K562 (cell line): ENCODE results near the gene BBX. TPM values are rescaled to one million over a fixed set of nuclear protein-coding genes. Genes with fewer than 3 reads are reported as not detected.

Experiments
- ATAC-seq: fragments of 200-7000 bp; cut with Tn5 transposase; 3 replicates; pipeline ENCODE4 v1.9.1; 2020; ENCODE audit warnings: moderate library complexity
- BruUV-seq: library from RNA; stranded (reverse); fragments of 400-500 nt; replicated peaks from 2 replicates; lab custom pipeline; 2021; lab: Mats Ljungman, UMichigan
- CTCF ChIA-PET: fragments of 300-600 bp; formaldehyde crosslinking; extraction: SDS; loops from one replicate; lab custom pipeline; 2021; ENCODE audit warnings: low intra/inter-chr PET ratio; lab: Yijun Ruan, JAX
- POLR2A ChIA-PET: fragments of 300-600, 350-650 bp; sonication (Branson Sonifier 250); formaldehyde crosslinking; extraction: SDS; loops from one replicate; lab custom pipeline; 2021; ENCODE audit warnings: antibody characterized with exemption, inconsistent platforms; lab: Yijun Ruan, JAX
- DNase-seq, 4 experiments: peaks; one replicate each; pipeline versions ENCODE4 v3.0.0 to v3.0.0-alpha.2; 2011 to 2018; ENCODE audit warnings: low spot score in 3 of 4, mixed read lengths in 3 of 4; ENCODE audit errors: extremely low read depth in 1 of 4
- FAIRE-seq: peaks from 2 replicates; lab custom pipeline; 2011; peaks lifted over from hg19 to GRCh38; lab: Jason Lieb, UNC
- H2AFZ ChIP-seq: 2 replicates; pipeline ENCODE4 v1.6.0; 2011; ENCODE audit warnings: low read depth, low read length, control low read depth, inconsistent platforms
- H3K27ac ChIP-seq: fragments of 200-600 bp; 3 replicates; pipeline ENCODE4 v1.8.0; 2011; ENCODE audit warnings: low read depth, mild to moderate bottlenecking, control low read depth, inconsistent platforms, low read length, moderate library complexity, mixed read lengths; ENCODE audit errors: extremely low read depth
- H3K27me3 ChIP-seq, 2 experiments: fragments of 300-600 bp in 1 of 2; 2 replicates in 1 of 2; 3 replicates in 1 of 2; pipeline versions ENCODE4 v1.6.0 to v1.8.0; 2011; ENCODE audit warnings: inconsistent platforms in 2 of 2, low read length in 2 of 2, mild to moderate bottlenecking in 1 of 2, mixed read lengths in 1 of 2, moderate library complexity in 1 of 2; ENCODE audit not compliant: control insufficient read depth in 2 of 2, insufficient read depth in 2 of 2
- H3K36me3 ChIP-seq: fragments of 300-600 bp; 3 replicates; pipeline ENCODE4 v1.8.0; 2011; ENCODE audit warnings: mild to moderate bottlenecking, low read length, inconsistent platforms; ENCODE audit not compliant: control insufficient read depth, insufficient read depth
- H3K4me1 ChIP-seq, 2 experiments: fragments of 200-600 bp in 1 of 2; replicated peaks in 1 of 2; 2 replicates in 1 of 2; 3 replicates in 1 of 2; pipeline versions ENCODE4 v1.5.1 to v1.8.0; 2011; ENCODE audit warnings: inconsistent platforms in 2 of 2, low read length in 2 of 2, mild to moderate bottlenecking in 1 of 2, mixed read lengths in 1 of 2, moderate library complexity in 1 of 2; ENCODE audit not compliant: control insufficient read depth in 2 of 2, insufficient read depth in 2 of 2
- H3K4me2 ChIP-seq: 2 replicates; pipeline ENCODE4 v1.6.1; 2011; ENCODE audit warnings: low read length, control low read depth, inconsistent platforms, mixed read lengths; ENCODE audit not compliant: insufficient read depth
- H3K4me3 ChIP-seq: fragments of 200-600 bp; sonication (generic), shearing (Covaris generic); 2 replicates; pipeline ENCODE4 v1.5.1; 2016; ENCODE audit warnings: control low read depth, inconsistent platforms
- H3K79me2 ChIP-seq: fragments of 200-600 bp; 3 replicates; pipeline ENCODE4 v1.8.0; 2011; ENCODE audit warnings: low read length, inconsistent platforms; ENCODE audit not compliant: control insufficient read depth, insufficient read depth
- H3K9ac ChIP-seq, 2 experiments: 2 replicates each; pipeline versions ENCODE4 v1.6.0 to v1.6.1; 2011; ENCODE audit warnings: low read depth in 2 of 2, low read length in 2 of 2, control low read depth in 1 of 2, inconsistent platforms in 1 of 2, mild to moderate bottlenecking in 1 of 2, mixed read lengths in 1 of 2; ENCODE audit not compliant: insufficient read depth in 1 of 2
- H3K9me1 ChIP-seq: one replicate; pipeline ENCODE4 v1.6.0; 2011; ENCODE audit warnings: inconsistent platforms, mild to moderate bottlenecking, low read length, moderate library complexity; ENCODE audit not compliant: control insufficient read depth, insufficient read depth
- H3K9me3 ChIP-seq: replicated peaks from 2 replicates; pipeline ENCODE4 v1.5.1; 2011; ENCODE audit warnings: low read depth, low read length, inconsistent platforms; ENCODE audit not compliant: control insufficient read depth, insufficient read depth
- H4K20me1 ChIP-seq: replicated peaks from 2 replicates; pipeline ENCODE4 v1.6.1; 2011; ENCODE audit warnings: low read length, inconsistent platforms, mixed read lengths; ENCODE audit not compliant: control insufficient read depth, insufficient read depth
- CBX8 ChIP-seq: fragments of 200-600 bp; sonication (generic); IDR thresholded peaks from 2 replicates; pipeline ENCODE4 v1.6.1; 2012; ENCODE audit warnings: borderline replicate concordance, mixed run types, low read depth, mild to moderate bottlenecking, moderate library complexity, mixed read lengths, low read length, control low read depth, inconsistent platforms; ENCODE audit not compliant: poor library complexity, severe bottlenecking; ENCODE audit errors: extremely low read depth
- GABPB2 ChIP-seq: fragments of 250-450 bp; sonication (Bioruptor Pico); conservative IDR thresholded peaks from 2 replicates; pipeline ENCODE4 v1.5.1; 2021; ENCODE audit warnings: mild to moderate bottlenecking
- SRF ChIP-seq, 2 experiments: fragments of 250-450, 450-650 bp in 1 of 2; sonication (Bioruptor Pico) in 1 of 2; sonication (generic) in 1 of 2; formaldehyde crosslinking; IDR thresholded peaks; 2 replicates each; pipeline versions ENCODE4 v1.5.0 to v1.5.1; 2020 to 2022; ENCODE audit warnings: mild to moderate bottlenecking in 1 of 2, missing genetic modification reagents in 1 of 2
- ZNF282 ChIP-seq: sonication (generic); formaldehyde crosslinking; IDR thresholded peaks from 2 replicates; pipeline ENCODE4 v1.8.1; 2023; ENCODE audit warnings: missing genetic modification reagents
- WGBS: fragments of 100-300 bp; shearing (Covaris generic); methylation state at CpG from one replicate; pipeline ENCODE4 v1.1.6; 2016; ENCODE audit warnings: low coverage, mixed read lengths; ENCODE audit not compliant: insufficient coverage; ENCODE audit errors: missing lambda C conversion rate; 5-methylcytosine and 5-hydroxymethylcytosine counted together
- in situ Hi-C: fragments of 300-500 bp; cut with MboI; formaldehyde crosslinking; loops from 4 replicates; pipeline ENCODE4 v1.15.0; 2018; ENCODE audit warnings: inconsistent platforms, mixed read lengths
- intact Hi-C: fragments of 100-400 bp; cut with micrococcal nuclease; formaldehyde crosslinking; loops from 2 replicates; pipeline ENCODE4 v1.14.2; 2022
- polyA plus RNA-seq, 8 experiments: library from polyadenylated mRNA; depleted of rRNA in 4 of 8; stranded (reverse) in 5 of 8; unstranded in 3 of 8; fragments of >200 nt; fragmentation: Nextera tagmentation in 2 of 8; fragmentation: Illumina TruSeq in 1 of 8; extraction: Ambion mirVana in 2 of 8; extraction: Trizol in 1 of 8; gene quantifications; 2 replicates each; pipeline versions ENCODE4 v1.2.1 to v1.2.3, GENCODE V29; 2011 to 2014; ENCODE audit warnings: inconsistent platforms in 1 of 8, missing spikeins in 1 of 8
- total RNA-seq, 7 experiments: library from RNA; depleted of rRNA in 6 of 7; stranded (reverse); fragments of >200 nt in 6 of 7; fragmentation: Illumina TruSeq in 2 of 7; extraction: Trizol in 2 of 7; gene quantifications; 2 replicates each; pipeline versions ENCODE4 v1.2.1 to v1.2.3, GENCODE V29; 2011 to 2021; ENCODE audit warnings: low replicate concordance in 1 of 7

BBX gene
- total and polyA plus RNA-seq, 9 of the 15 experiments (the other 6 are each of a cell fraction or from before 2014, with no cell fraction given), result 4.9 to 19.5 (median 11.8) TPM

DNA sequence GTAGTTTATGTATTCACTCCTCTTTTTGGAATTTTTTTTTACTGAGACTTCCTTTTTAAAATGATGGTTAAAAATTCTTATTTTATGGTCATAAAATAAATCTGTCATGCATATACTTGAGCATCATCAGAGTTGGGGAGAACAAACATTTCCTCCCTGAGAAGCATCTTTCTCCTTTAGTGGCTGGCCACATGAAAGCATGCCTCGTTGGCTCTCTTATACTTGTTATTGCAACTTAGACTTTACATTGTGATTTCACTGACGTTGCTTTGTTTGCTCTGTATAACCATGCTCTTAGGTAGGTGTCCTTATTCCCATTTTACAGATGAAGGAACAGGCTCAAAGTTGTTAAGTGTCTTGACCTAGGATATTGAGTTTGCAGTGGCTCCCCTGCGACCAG, 18.1 kb downstream of the BBX start (continued):
- TF ChIP-seq GABPB2 (CRISPR knock-in tag), result no peak
- TF ChIP-seq, all 486 proteins: peak for 0

DNA sequence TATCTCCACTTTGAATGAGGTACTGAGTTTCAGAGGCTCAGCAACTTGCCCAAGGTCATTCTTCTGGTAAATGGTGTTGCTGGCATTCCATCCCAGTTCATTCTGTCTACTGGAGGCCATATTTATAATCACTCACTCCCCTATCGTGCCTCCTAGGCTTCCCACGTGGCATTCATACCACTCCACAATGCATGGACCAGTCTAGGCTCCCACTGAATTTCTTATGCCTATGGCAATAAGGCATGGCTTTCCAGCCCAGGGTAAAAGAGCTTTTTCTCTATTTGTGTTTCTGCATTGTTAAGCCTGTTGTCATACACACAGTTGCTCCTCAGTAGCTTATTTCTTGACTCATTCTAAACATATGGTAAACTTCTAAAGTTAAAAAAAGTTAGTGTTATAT, 19.9 kb downstream of the BBX start:
- no peaks in the 10 kb centered on the region for H3K27me3 ChIP-seq
- H3K4me2 ChIP-seq, result no peak overlapping the region
- no peaks in the 10 kb centered on the region for H3K9me3 ChIP-seq
- no TSS peak for BruUV-seq
- peaks cover 5% of the 10 kb centered on the region; the same call in 1 of the 2 replicates for H4K20me1 ChIP-seq
- CTCF ChIA-PET, result no interaction called here
- H3K27ac ChIP-seq, result no peak overlapping the region
- H3K4me3 ChIP-seq, result no peak overlapping the region
- H3K4me1 ChIP-seq, result no peaks in the 10 kb centered on the region
- POLR2A ChIA-PET, result interaction anchor here (0.6 kb wide), 2 partner anchors 221 to 725 kb away, joined by 3 read pairs; no protein-coding TSS in a partner anchor
- peaks cover 4% of the 10 kb centered on the region; the same call in 1 of the 3 replicates for H3K79me2 ChIP-seq
- H3K9ac ChIP-seq, result no peak overlapping the region
- in situ Hi-C loops, result no loop called here
- no peak for FAIRE-seq
- no peak for ATAC-seq
- WGBS, result 28% methylated on average over 2 of the region's 2 CpGs
- no peaks in the 10 kb centered on the region for H3K9me1 ChIP-seq
- TF ChIP-seq CBX8 (no peak), ZNF282 (no peak), SRF (CRISPR knock-in tag; IDR thresholded peaks at IDR 0.05) (no peak)
- no peaks in the 10 kb centered on the region for H3K36me3 ChIP-seq
- intact Hi-C loops, result loop anchor here (5.0 to 10.0 kb wide), 2 partner anchors 270 to 308 kb away; no protein-coding TSS in a partner anchor
- H2AFZ ChIP-seq, result no peak overlapping the region
- DNase-seq, result no peak
